HEK293 (cell line): ENCODE results near the gene VSIG8.

ENCODE experiments used
- CTCF ChIA-PET: fragments of 350-600 bp; formaldehyde crosslinking; extraction: SDS; loops from one replicate; lab custom pipeline; 2021; ENCODE audit warnings: antibody characterized with exemption; lab: Yijun Ruan, JAX
- POLR2A ChIA-PET: fragments of 300-600 bp; formaldehyde crosslinking; extraction: SDS; loops from one replicate; lab custom pipeline; 2020; ENCODE audit warnings: antibody characterized with exemption, inconsistent platforms; lab: Yijun Ruan, JAX
- H3K27ac ChIP-seq: fragments of 200-500 bp; sonication (Bioruptor generic); 2 replicates; pipeline ENCODE4 v1.5.1; 2014; ENCODE audit warnings: low read depth, low read length, control low read depth, inconsistent platforms; ENCODE audit errors: extremely low read depth
- H3K36me3 ChIP-seq, 2 experiments: fragments of 200-500 bp in 1 of 2; sonication (Bioruptor generic) in 1 of 2; 1 replicate in 1 of 2; 2 replicates in 1 of 2; pipeline ENCODE4 v1.5.1; 2014 to 2017; ENCODE audit warnings: inconsistent platforms in 2 of 2, low read length in 2 of 2; ENCODE audit not compliant: control insufficient read depth in 2 of 2, insufficient read depth in 1 of 2
- H3K4me1 ChIP-seq: fragments of 200-500 bp; sonication (Bioruptor generic); 2 replicates; pipeline ENCODE4 v1.5.1; 2014; ENCODE audit warnings: mild to moderate bottlenecking, low read length, inconsistent platforms; ENCODE audit not compliant: control insufficient read depth, insufficient read depth
- H3K4me3 ChIP-seq: 2 replicates; pipeline ENCODE4 v1.5.1; 2011; ENCODE audit warnings: low read depth, mild to moderate bottlenecking, control low read depth, low read length, moderate library complexity
- H3K9me3 ChIP-seq: fragments of 200-500 bp; sonication (Bioruptor generic); 2 replicates; pipeline ENCODE4 v1.5.1; 2014; ENCODE audit warnings: low read depth, low read length, inconsistent platforms; ENCODE audit not compliant: control insufficient read depth, insufficient read depth
- KLF1 ChIP-seq: fragments of 450-650 bp; formaldehyde crosslinking; IDR thresholded peaks from 2 replicates; pipeline ENCODE4 v1.5.1; 2016; ENCODE audit warnings: missing biosample characterization, missing genetic modification characterization
- KLF10 ChIP-seq: fragments of 450-650 bp; IDR thresholded peaks from 2 replicates; pipeline ENCODE4 v1.5.1; 2018; ENCODE audit warnings: missing biosample characterization, mild to moderate bottlenecking, missing genetic modification characterization
- KLF7 ChIP-seq: fragments of 450-650 bp; formaldehyde crosslinking; IDR thresholded peaks from 2 replicates; pipeline ENCODE4 v1.5.1; 2016; ENCODE audit warnings: missing biosample characterization, missing genetic modification characterization, borderline replicate concordance
- SP2 ChIP-seq: fragments of 450-650 bp; formaldehyde crosslinking; IDR thresholded peaks from 2 replicates; pipeline ENCODE4 v1.5.1; 2016; ENCODE audit warnings: missing biosample characterization, missing genetic modification characterization
- SP7 ChIP-seq: fragments of 450-650 bp; formaldehyde crosslinking; IDR thresholded peaks from 2 replicates; pipeline ENCODE4 v1.5.1; 2016; ENCODE audit warnings: missing biosample characterization, missing genetic modification characterization
- ZBTB1 ChIP-seq: fragments of 450-650 bp; formaldehyde crosslinking; IDR thresholded peaks from 2 replicates; pipeline ENCODE4 v1.5.1; 2016; ENCODE audit warnings: missing biosample characterization, missing genetic modification characterization
- ZBTB21 ChIP-seq: fragments of 450-650 bp; formaldehyde crosslinking; IDR thresholded peaks from 2 replicates; pipeline ENCODE4 v1.5.1; 2017; ENCODE audit warnings: missing biosample characterization, missing genetic modification characterization
- ZBTB48 ChIP-seq: fragments of 450-650 bp; formaldehyde crosslinking; IDR thresholded peaks from 2 replicates; pipeline ENCODE4 v1.5.1; 2016; ENCODE audit warnings: missing biosample characterization, missing genetic modification characterization
- ZBTB8A ChIP-seq: fragments of 450-650 bp; formaldehyde crosslinking; IDR thresholded peaks from 2 replicates; pipeline ENCODE4 v1.5.1; 2016; ENCODE audit warnings: missing biosample characterization, missing genetic modification characterization
- ZFHX2 ChIP-seq: fragments of 450-650 bp; formaldehyde crosslinking; conservative IDR thresholded peaks from 2 replicates; pipeline ENCODE4 v1.5.1; 2016; ENCODE audit warnings: missing biosample characterization, missing genetic modification characterization
- ZNF133 ChIP-seq: fragments of 450-650 bp; formaldehyde crosslinking; IDR thresholded peaks from 2 replicates; pipeline ENCODE4 v1.5.1; 2016; ENCODE audit warnings: missing biosample characterization, missing genetic modification characterization
- ZNF140 ChIP-seq: fragments of 450-650 bp; formaldehyde crosslinking; IDR thresholded peaks from 2 replicates; pipeline ENCODE4 v1.5.1; 2016; ENCODE audit warnings: missing biosample characterization, missing genetic modification characterization
- ZNF146 ChIP-seq: fragments of 450-650 bp; formaldehyde crosslinking; IDR thresholded peaks from 2 replicates; pipeline ENCODE4 v1.5.1; 2016; ENCODE audit warnings: missing biosample characterization, missing genetic modification characterization
- ZNF266 ChIP-seq: fragments of 450-650 bp; formaldehyde crosslinking; IDR thresholded peaks from 2 replicates; pipeline ENCODE4 v1.5.1; 2016; ENCODE audit warnings: missing biosample characterization, missing genetic modification characterization, low read depth
- ZNF335 ChIP-seq: fragments of 450-650 bp; formaldehyde crosslinking; conservative IDR thresholded peaks from 2 replicates; pipeline ENCODE4 v1.5.1; 2016; ENCODE audit warnings: missing biosample characterization, missing genetic modification characterization
- ZNF354C ChIP-seq: fragments of 450-650 bp; formaldehyde crosslinking; IDR thresholded peaks from 2 replicates; pipeline ENCODE4 v1.5.1; 2016; ENCODE audit warnings: missing biosample characterization, missing genetic modification characterization, low read depth, borderline replicate concordance
- ZNF433 ChIP-seq: fragments of 450-650 bp; formaldehyde crosslinking; IDR thresholded peaks from 2 replicates; pipeline ENCODE4 v1.5.1; 2016; ENCODE audit warnings: missing biosample characterization, missing genetic modification characterization, low read depth
- ZNF510 ChIP-seq: fragments of 450-650 bp; formaldehyde crosslinking; IDR thresholded peaks from 2 replicates; pipeline ENCODE4 v1.5.1; 2018; ENCODE audit warnings: mild to moderate bottlenecking, missing genetic modification characterization, missing biosample characterization; ENCODE audit not compliant: insufficient replicate concordance
- ZNF530 ChIP-seq: fragments of 450-650 bp; formaldehyde crosslinking; IDR thresholded peaks from 2 replicates; pipeline ENCODE4 v1.5.1; 2016; ENCODE audit warnings: low read depth, missing biosample characterization, missing genetic modification characterization
- ZNF549 ChIP-seq: fragments of 450-650 bp; IDR thresholded peaks from 2 replicates; pipeline ENCODE4 v1.5.1; 2018; ENCODE audit warnings: missing biosample characterization, missing genetic modification characterization, mild to moderate bottlenecking, inconsistent platforms, moderate library complexity
- ZNF555 ChIP-seq: fragments of 450-650 bp; formaldehyde crosslinking; conservative IDR thresholded peaks from 2 replicates; pipeline ENCODE4 v1.5.1; 2017; ENCODE audit warnings: missing biosample characterization, mild to moderate bottlenecking, missing genetic modification characterization, inconsistent platforms
- ZNF623 ChIP-seq: fragments of 450-650 bp; formaldehyde crosslinking; IDR thresholded peaks from 2 replicates; pipeline ENCODE4 v1.5.1; 2016; ENCODE audit warnings: missing biosample characterization, missing genetic modification characterization
- ZNF624 ChIP-seq: fragments of 450-650 bp; formaldehyde crosslinking; IDR thresholded peaks from 2 replicates; pipeline ENCODE4 v1.5.1; 2017; ENCODE audit warnings: missing biosample characterization, missing genetic modification characterization
- ZNF660 ChIP-seq: fragments of 450-650 bp; IDR thresholded peaks from 2 replicates; pipeline ENCODE4 v1.5.1; 2018; ENCODE audit warnings: missing biosample characterization, mild to moderate bottlenecking, missing genetic modification characterization
- ZNF664 ChIP-seq: fragments of 450-650 bp; formaldehyde crosslinking; IDR thresholded peaks from 2 replicates; pipeline ENCODE4 v1.5.1; 2016; ENCODE audit warnings: missing biosample characterization, missing genetic modification characterization
- ZNF670 ChIP-seq: fragments of 450-650 bp; formaldehyde crosslinking; IDR thresholded peaks from 2 replicates; pipeline ENCODE4 v1.5.1; 2016; ENCODE audit warnings: missing biosample characterization, missing genetic modification characterization, low read depth
- ZNF777 ChIP-seq: fragments of 450-650 bp; formaldehyde crosslinking; IDR thresholded peaks from 2 replicates; pipeline ENCODE4 v1.5.1; 2017; ENCODE audit warnings: missing biosample characterization, missing genetic modification characterization, borderline replicate concordance
- ZSCAN30 ChIP-seq: fragments of 450-650 bp; IDR thresholded peaks from 2 replicates; pipeline ENCODE4 v1.5.1; 2018; ENCODE audit warnings: missing biosample characterization, mild to moderate bottlenecking, missing genetic modification characterization, moderate library complexity
- TF ChIP-seq, protein P1 (sequence below): fragments of 450-650 bp; formaldehyde crosslinking; conservative IDR thresholded peaks from 2 replicates; pipeline ENCODE4 v1.5.1; 2016; ENCODE audit warnings: low read depth, missing biosample characterization, missing genetic modification characterization

Gene VSIG8

GRCh38 chr1:159879977-159880376 lies 17.5 kb upstream of the VSIG8 start:
- Histone ChIP-seq H3K4me3 (no peak overlapping the region), H3K36me3 (no peaks in the 10 kb centered on the region), H3K27ac (no peak overlapping the region), H3K4me1 (peaks cover 11% of the 10 kb centered on the region), H3K9me3 (no peaks in the 10 kb centered on the region)
- POLR2A ChIA-PET = no interaction called here
- CTCF ChIA-PET = interaction anchor here (0.6 to 4.5 kb wide), 5 partner anchors 12 to 517 kb away, joined by 3 to 21 read pairs (median 7); no protein-coding TSS in a partner anchor
- TF ChIP-seq ZNF133 (no peak), ZNF335 (tag by site-specific recombination) (no peak), ZBTB1 (tag by site-specific recombination) (no peak), KLF1 (no peak), ZNF146 (tag by site-specific recombination) (no peak), ZSCAN30 (no peak), SP2 (tag by site-specific recombination) (no peak), ZNF670 (no peak), ZNF555 (tag by site-specific recombination) (no peak), ZNF664 (no peak)

- CTCF ChIA-PET = interaction anchor here (1.5 to 4.5 kb wide), 3 partner anchors 12 to 668 kb away, joined by 3 to 21 read pairs (median 12); no protein-coding TSS in a partner anchor
- no peaks in the 10 kb centered on the region for H3K9me3 ChIP-seq
- H3K4me1 ChIP-seq = peaks cover 11% of the 10 kb centered on the region
- no peaks in the 10 kb centered on the region for H3K36me3 ChIP-seq
- peak; percentile 16; the same call in 1 of the 2 replicates for TF ChIP-seq ZFHX2 (tag by site-specific recombination)
- TF ChIP-seq ZNF530 = no peak
- TF ChIP-seq, all 188 proteins: peak for 1
- POLR2A ChIA-PET = no interaction called here
- Histone ChIP-seq H3K27ac (no peak overlapping the region), H3K4me3 (no peak overlapping the region)
Measured at GRCh38 chr1:159879136-159879535, 16.7 kb upstream of the VSIG8 start.

DNA sequence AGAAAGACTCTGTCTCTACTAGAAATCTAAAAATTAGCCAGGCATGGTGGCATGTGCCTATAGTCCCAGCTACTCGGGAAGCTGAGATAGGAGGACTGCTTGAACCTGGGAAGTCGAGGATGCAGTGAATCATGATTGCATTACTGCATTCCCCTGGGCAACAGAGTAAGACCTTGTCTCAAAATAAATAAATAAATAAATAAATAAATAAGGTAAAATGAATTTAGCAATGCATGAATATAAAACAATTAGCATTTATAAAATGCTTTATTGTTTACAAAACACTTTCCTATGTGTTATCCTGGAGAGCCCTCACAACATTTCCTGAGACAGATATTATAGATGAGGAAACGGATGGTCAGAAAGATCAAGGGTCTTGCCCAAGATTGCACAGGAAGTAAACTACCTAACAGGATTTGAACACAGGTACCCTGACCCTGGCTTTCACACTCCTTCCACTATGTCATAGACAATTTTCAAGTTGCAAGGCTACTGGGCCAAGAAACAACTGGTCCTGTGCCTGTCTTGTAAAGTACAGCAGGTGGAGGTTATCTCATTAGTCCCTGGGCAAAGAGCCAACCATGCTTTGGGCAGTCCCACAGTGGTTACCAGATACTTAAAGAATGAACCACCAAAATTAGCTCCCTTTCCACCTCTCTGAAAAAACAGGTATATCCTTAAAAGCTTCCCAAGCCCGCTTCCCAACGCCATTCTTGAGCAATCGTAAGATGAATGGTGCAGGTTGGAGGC lies 15.4 kb upstream of the VSIG8 start:
- H3K27ac ChIP-seq = no peak overlapping the region
- POLR2A ChIA-PET = no interaction called here
- H3K36me3 ChIP-seq = no peaks in the 10 kb centered on the region
- H3K9me3 ChIP-seq = no peaks in the 10 kb centered on the region
- peaks cover 11% of the 10 kb centered on the region for H3K4me1 ChIP-seq
- CTCF ChIA-PET = interaction anchor here (1.5 to 4.5 kb wide), 3 partner anchors 13 to 667 kb away, joined by 3 to 21 read pairs (median 12); no protein-coding TSS in a partner anchor
- H3K4me3 ChIP-seq = no peak overlapping the region
- TF ChIP-seq, protein P1, sequence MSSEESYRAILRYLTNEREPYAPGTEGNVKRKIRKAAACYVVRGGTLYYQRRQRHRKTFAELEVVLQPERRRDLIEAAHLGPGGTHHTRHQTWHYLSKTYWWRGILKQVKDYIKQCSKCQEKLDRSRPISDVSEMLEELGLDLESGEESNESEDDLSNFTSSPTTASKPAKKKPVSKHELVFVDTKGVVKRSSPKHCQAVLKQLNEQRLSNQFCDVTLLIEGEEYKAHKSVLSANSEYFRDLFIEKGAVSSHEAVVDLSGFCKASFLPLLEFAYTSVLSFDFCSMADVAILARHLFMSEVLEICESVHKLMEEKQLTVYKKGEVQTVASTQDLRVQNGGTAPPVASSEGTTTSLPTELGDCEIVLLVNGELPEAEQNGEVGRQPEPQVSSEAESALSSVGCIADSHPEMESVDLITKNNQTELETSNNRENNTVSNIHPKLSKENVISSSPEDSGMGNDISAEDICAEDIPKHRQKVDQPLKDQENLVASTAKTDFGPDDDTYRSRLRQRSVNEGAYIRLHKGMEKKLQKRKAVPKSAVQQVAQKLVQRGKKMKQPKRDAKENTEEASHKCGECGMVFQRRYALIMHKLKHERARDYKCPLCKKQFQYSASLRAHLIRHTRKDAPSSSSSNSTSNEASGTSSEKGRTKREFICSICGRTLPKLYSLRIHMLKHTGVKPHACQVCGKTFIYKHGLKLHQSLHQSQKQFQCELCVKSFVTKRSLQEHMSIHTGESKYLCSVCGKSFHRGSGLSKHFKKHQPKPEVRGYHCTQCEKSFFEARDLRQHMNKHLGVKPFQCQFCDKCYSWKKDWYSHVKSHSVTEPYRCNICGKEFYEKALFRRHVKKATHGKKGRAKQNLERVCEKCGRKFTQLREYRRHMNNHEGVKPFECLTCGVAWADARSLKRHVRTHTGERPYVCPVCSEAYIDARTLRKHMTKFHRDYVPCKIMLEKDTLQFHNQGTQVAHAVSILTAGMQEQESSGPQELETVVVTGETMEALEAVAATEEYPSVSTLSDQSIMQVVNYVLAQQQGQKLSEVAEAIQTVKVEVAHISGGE (tag by site-specific recombination) = 0 out of 2 replicates have a peak, but pooled peaks have one; percentile 26
- TF ChIP-seq ZBTB8A (0 out of 2 replicates have a peak, but pooled peaks have one; percentile 19), ZNF777 (tag by site-specific recombination) (no peak), ZNF624 (tag by site-specific recombination) (no peak), ZNF266 (tag by site-specific recombination) (no peak), ZNF549 (tag by site-specific recombination) (peak; percentile 71), SP7 (tag by site-specific recombination) (no peak), KLF10 (tag by site-specific recombination) (no peak), ZNF510 (tag by site-specific recombination) (peak; percentile 37), ZNF140 (tag by site-specific recombination) (0 out of 2 replicates have a peak, but pooled peaks have one; percentile 9), KLF7 (tag by site-specific recombination) (no peak), ZNF660 (tag by site-specific recombination) (no peak), ZNF433 (tag by site-specific recombination) (peak; percentile 22; the same call in 1 of the 2 replicates), ZNF623 (tag by site-specific recombination) (peak; percentile 42), ZBTB48 (0 out of 2 replicates have a peak, but pooled peaks have one; percentile 35), ZNF555 (tag by site-specific recombination) (peak; percentile 26), ZNF354C (tag by site-specific recombination) (no peak), ZBTB21 (tag by site-specific recombination) (no peak)
